Small intestine (tissue), 7 donors: ENCODE results near the gene SOWAHD. TPM values are rescaled to one million over a fixed set of nuclear protein-coding genes. Genes with fewer than 3 reads are reported as not detected.
A peak's percentile ranks its signal among the peaks of the same experiment; 100 is the strongest.
"Not testable (repeated sequence)": the region's sequence is repeated elsewhere in the genome, so short reads cannot be mapped to it uniquely, and the experiment has no call there.

Experiments used
- DNase-seq, 2 donors: peaks; one replicate each; pipeline versions ENCODE4 v3.0.0 to v3.0.0-alpha.2; 2013
- FAIRE-seq: peaks from 2 replicates; lab custom pipeline; 2012; peaks lifted over from hg19 to GRCh38; lab: Jason Lieb, UNC
- H3K27ac ChIP-seq, 3 donors: one replicate each; pipeline ENCODE4 v1.5.1; 2013; ENCODE audit warnings: low read length in 2 of 3, mild to moderate bottlenecking in 2 of 3, control low read depth in 1 of 3, inconsistent platforms in 1 of 3, low read depth in 1 of 3, moderate library complexity in 1 of 3
- H3K27me3 ChIP-seq, 3 donors: one replicate each; pipeline ENCODE4 v1.6.1; 2013; ENCODE audit warnings: low read length in 3 of 3, inconsistent platforms in 1 of 3; ENCODE audit not compliant: control insufficient read depth in 3 of 3, insufficient read depth in 3 of 3
- H3K36me3 ChIP-seq, 3 donors: one replicate each; pipeline ENCODE4 v1.6.1; 2013; ENCODE audit warnings: low read length in 3 of 3, inconsistent platforms in 1 of 3, low read depth in 1 of 3, mild to moderate bottlenecking in 1 of 3, moderate library complexity in 1 of 3; ENCODE audit not compliant: control insufficient read depth in 3 of 3, insufficient read depth in 2 of 3
- H3K4me1 ChIP-seq, 3 donors: one replicate each; pipeline ENCODE4 v1.6.1; 2013; ENCODE audit warnings: low read length in 2 of 3, inconsistent platforms in 1 of 3, low read depth in 1 of 3, mild to moderate bottlenecking in 1 of 3, moderate library complexity in 1 of 3; ENCODE audit not compliant: control insufficient read depth in 3 of 3, insufficient read depth in 2 of 3
- H3K4me3 ChIP-seq, 3 donors: one replicate each; pipeline ENCODE4 v1.5.1; 2013; ENCODE audit warnings: low read length in 3 of 3, control low read depth in 1 of 3, inconsistent platforms in 1 of 3, low read depth in 1 of 3, mild to moderate bottlenecking in 1 of 3, moderate library complexity in 1 of 3
- H3K9me3 ChIP-seq, 2 donors: one replicate each; pipeline ENCODE4 v1.6.1; 2013; ENCODE audit warnings: low read depth in 1 of 2, low read length in 1 of 2; ENCODE audit not compliant: control insufficient read depth in 2 of 2, insufficient read depth in 1 of 2
- whole genome bisulfite sequencing, 3 donors: extraction: QIAGEN DNeasy Blood & Tissue Kit; methylation state at CpG; one replicate each; pipeline ENCODE4 v1.1.7; 2013; 5-methylcytosine and 5-hydroxymethylcytosine counted together
- polyA plus RNA-seq, 4 donors: library from polyadenylated mRNA; stranded (reverse) in 3 of 4; unstranded in 1 of 4; fragments of 200-250 nt in 3 of 4; fragments of 120-200 nt in 1 of 4; gene quantifications; one replicate each; pipeline versions ENCODE4 v1.2.1 to v1.2.3, GENCODE V29; 2013
- donor health status: healthy with polysubstance abuse.
- donor health status: control.
- donor health status: control.
- donor health status: Bipolar disorder and iron deficiency.
- donor health status: healthy.

The SOWAHD gene
- polyA plus RNA-seq, 4 donors, result 3.3 to 5.7 (median 4.9) TPM

GRCh38 chrX:119783026-119783425 lies 24.6 kb downstream of the SOWAHD start:
- FAIRE-seq, result no peak
- peaks cover 0 to 29% (median 2%) of the 10 kb centered on the region in 3 donors for H3K36me3 ChIP-seq
- no peak overlapping the region for H3K4me3 ChIP-seq

DNA sequence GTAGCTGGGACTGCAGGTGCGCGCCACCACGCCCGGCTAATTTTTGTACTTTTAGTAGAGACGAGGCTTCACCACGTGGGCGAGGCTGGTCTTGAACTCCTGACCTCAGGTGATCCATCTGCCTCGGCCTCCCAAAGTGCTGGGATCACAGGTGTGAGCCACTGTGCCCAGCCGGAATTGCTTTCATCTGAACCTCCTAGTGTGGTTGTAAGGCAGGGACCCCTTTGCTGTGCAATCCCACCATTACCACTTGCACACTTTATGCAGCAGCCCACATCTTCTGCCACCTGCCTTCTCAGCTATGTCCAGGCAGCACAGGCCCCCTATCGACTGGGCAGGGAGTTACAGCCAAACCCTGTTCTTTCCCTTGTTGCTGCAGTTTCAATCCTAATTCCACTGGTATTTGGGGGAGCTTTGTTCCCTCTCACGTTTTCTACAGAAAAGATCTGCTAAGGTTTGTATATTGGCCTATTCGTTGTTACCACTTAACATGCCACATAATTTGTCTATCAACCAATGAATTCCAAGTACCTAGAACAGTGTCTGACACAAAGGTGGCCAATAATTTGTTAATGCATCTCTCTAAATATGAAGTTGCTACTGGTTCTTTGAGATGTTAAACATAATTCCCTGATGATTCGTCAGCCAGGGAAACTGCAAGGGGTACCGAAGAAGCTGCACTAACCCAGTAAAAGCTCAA lies 26.5 kb downstream of the SOWAHD start:
- Histone ChIP-seq H3K27me3 (no peaks in the 10 kb centered on the region), H3K27ac (no peak overlapping the region), H3K4me3 (no peak overlapping the region), H3K36me3 (peaks cover 0 to 42% (median 2%) of the 10 kb centered on the region in 3 donors), H3K4me1 (peaks cover 0 to 6% (median 5%) of the 10 kb centered on the region in 3 donors), H3K9me3 (no peaks in the 10 kb centered on the region)
- WGBS, 3 donors, result 61 to 70% (median 63%) methylated on average over 14 of the region's 14 CpGs
- FAIRE-seq, result no peak
- peak; percentile 21 to 22 for DNase-seq

More at GRCh38 chrX:119783026-119783425, 24.6 kb downstream of the SOWAHD start:
- Histone ChIP-seq H3K4me1 (no peaks in the 10 kb centered on the region), H3K9me3 (no peaks in the 10 kb centered on the region), H3K27me3 (no peaks in the 10 kb centered on the region), H3K27ac (no peak overlapping the region)
- 79 to 87% (median 86%) methylated on average over 3 to 5 of the region's 5 CpGs for WGBS, 3 donors
- no peak for DNase-seq

GRCh38 chrX:119790977-119791436 lies 32.6 kb downstream of the SOWAHD start:
- H3K27me3 ChIP-seq, result no peaks in the 10 kb centered on the region
- peak; percentile 43 to 64 for DNase-seq
- H3K4me1 ChIP-seq, result peaks cover 0 to 6% (median 5%) of the 10 kb centered on the region in 3 donors
- no peak for FAIRE-seq
- WGBS, 3 donors, result 0 to 49% (median 15%) methylated on average over 23 to 31 of the region's 31 CpGs
- H3K36me3 ChIP-seq, result peaks cover 0 to 20% (median 2%) of the 10 kb centered on the region in 3 donors
- H3K27ac ChIP-seq, result peak overlapping the region; percentile 83 to 100 (median 98)
- no peaks in the 10 kb centered on the region for H3K9me3 ChIP-seq
- H3K4me3 ChIP-seq, result peak overlapping the region; percentile 81 to 98 (median 83)

GRCh38 chrX:119791437-119792231 lies 33.2 kb downstream of the SOWAHD start, which contains the start of gene RPL39:
RPL39 (minus strand) TSS chrX:119791630; CDS start chrX:119791576, 54 bp downstream.
- peak; percentile 86 to 92 for DNase-seq
- Histone ChIP-seq H3K27ac (peak within 1 kb of the TSS; percentile 83 to 100 (median 98)), H3K36me3 (peaks cover 0 to 20% (median 2%) of the 10 kb centered on the region in 3 donors), H3K4me3 (peak within 1 kb of the TSS; percentile 81 to 98 (median 83)), H3K4me1 (peaks cover 0 to 6% (median 5%) of the 10 kb centered on the region in 3 donors), H3K9me3 (no peaks in the 10 kb centered on the region), H3K27me3 (no peaks in the 10 kb centered on the region)
- 0 to 38% (median 11%) methylated on average over 37 to 58 of the region's 58 CpGs for WGBS, 3 donors
- no peak for FAIRE-seq

- FAIRE-seq, result no peak
- no peaks in the 10 kb centered on the region for H3K9me3 ChIP-seq
- H3K27ac ChIP-seq, result no peak overlapping the region
- 79 to 96% (median 86%) methylated on average over 2 of the region's 2 CpGs for WGBS, 3 donors
- no peaks in the 10 kb centered on the region for H3K36me3 ChIP-seq
- no peak for DNase-seq
- H3K4me1 ChIP-seq, result no peaks in the 10 kb centered on the region
- no peak overlapping the region for H3K4me3 ChIP-seq
- H3K27me3 ChIP-seq, result no peaks in the 10 kb centered on the region
Observed at GRCh38 chrX:119801253-119802221, 43.1 kb downstream of the SOWAHD start.

- Histone ChIP-seq H3K27me3 (no peaks in the 10 kb centered on the region), H3K9me3 (no peaks in the 10 kb centered on the region), H3K36me3 (no peaks in the 10 kb centered on the region), H3K27ac (no peak overlapping the region), H3K4me3 (no peak overlapping the region), H3K4me1 (no peaks in the 10 kb centered on the region)
- 90 to 96% (median 95%) methylated on average over 8 of the region's 8 CpGs for WGBS, 3 donors
- DNase-seq, result no peak
- FAIRE-seq, result no peak
Observed at GRCh38 chrX:119802546-119802945, 44.2 kb downstream of the SOWAHD start.

DNA sequence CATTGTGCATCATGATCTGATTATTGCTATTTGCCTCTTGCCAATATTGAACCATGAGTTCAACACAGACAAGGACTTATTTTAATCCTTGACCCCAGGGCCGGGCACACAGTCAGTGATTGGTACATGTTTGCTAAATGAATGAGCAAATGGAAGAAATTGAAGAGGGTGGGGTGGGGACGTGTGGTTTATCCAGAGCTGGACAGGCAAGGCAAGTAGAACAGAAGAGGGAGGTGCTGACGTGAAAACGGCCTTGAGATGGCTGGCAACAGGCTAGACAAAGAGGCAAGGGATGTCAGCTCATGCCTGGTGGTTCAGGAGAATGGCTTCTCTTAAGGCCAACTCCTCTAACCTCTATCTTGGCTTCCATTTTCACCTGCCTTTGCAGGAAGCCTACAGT lies 50.1 kb downstream of the SOWAHD start:
- H3K9me3 ChIP-seq, H3K36me3 ChIP-seq, FAIRE-seq, DNase-seq, H3K27ac ChIP-seq, H3K4me3 ChIP-seq, H3K4me1 ChIP-seq, H3K27me3 ChIP-seq: not testable (repeated sequence)
- WGBS, 3 donors, result 85% methylated on average over 2 of the region's 4 CpGs; no CpG with 5 or more reads in 2 of the 3 donors
